HG03108 (cell line): ENCODE data around the gene EDN2.

Source experiments
- ATAC-seq: cut with Tn5 transposase; IDR thresholded peaks from one replicate; pipeline ENCODE4 v1.9.1; 2021; ENCODE audit warnings: moderate library complexity; ENCODE audit not compliant: unreplicated experiment

The EDN2 gene

DNA sequence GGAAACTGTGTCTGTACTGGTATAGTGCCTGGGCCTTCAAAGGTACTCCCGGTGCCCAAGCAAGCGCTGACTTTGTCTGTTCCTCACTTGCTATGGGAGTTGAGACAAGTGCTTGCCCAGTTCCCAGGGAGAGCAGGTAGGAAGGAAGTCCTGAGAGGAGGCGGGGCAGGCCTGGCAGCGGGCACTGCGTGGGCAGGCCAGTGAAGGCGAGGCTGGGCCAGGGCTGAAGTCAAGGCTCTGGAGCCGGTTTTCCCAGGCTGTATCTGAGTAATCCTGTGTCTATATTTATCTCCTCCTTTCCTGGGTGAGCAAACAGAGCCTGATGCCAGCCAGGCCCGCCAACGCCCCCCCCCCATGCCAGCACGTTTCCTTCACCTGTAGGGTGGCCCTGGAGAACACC lies 15.9 kb upstream of the EDN2 start:
- ATAC-seq = no peak

DNA sequence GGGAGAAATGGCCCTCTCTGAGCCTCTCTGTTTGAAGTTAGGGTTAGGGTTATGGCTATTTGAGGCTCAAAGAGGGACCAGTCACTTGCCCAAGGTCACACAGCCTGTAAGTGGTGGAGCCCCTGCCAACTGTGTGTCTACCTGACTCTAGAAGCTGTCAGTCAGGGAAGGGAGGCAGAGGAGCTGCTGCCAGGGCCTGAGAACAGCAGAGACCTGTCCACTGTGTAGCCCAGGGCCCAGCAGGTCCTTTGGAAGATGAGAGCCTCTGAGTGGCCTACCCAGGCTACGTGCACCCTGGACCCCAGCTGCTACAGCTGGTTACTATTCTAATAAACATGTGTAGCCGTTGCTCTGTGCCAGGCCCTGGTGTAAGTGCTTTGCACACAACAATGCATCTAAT lies 15.1 kb upstream of the EDN2 start:
- ATAC-seq = no peak

DNA sequence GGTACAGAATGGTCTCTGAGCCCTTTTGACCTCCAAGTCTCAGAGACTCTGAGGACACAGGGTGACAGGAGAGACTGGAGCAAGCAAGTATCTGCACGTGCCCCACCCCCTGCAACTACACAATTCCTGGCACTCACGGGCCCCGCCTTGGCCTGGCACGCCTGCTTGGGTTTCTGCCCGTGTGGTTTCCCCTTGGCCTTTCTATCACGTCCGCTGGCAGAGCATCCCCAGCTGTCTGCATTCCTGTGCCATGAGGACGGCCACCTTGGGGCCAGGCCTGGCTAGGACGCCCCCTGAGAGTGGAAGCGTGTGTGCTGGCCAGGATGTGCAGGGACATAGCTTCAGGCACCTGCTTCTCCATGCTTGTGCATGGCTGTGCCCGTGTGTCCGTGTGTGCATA lies 14.3 kb upstream of the EDN2 start:
- no peak for ATAC-seq

DNA sequence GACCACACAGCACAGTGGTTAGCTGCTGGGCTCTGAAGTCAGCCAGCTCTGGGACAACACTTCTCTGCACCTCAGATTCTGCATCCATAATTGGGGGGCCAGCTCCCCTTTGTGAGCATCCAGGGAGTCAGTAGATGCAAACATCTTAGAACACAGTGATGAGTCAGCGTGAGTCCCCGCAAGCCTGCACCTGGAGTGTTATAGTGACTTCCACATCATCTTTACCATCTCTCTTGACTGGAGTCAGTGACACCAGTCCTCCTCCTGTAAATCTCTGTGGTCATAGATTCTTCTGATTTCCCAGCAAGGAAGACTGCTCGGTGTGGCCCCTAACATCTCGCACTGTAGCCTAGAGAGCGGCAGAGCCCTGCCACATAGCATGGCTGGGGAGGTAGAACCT lies 13.9 kb upstream of the EDN2 start:
- ATAC-seq = no peak

DNA sequence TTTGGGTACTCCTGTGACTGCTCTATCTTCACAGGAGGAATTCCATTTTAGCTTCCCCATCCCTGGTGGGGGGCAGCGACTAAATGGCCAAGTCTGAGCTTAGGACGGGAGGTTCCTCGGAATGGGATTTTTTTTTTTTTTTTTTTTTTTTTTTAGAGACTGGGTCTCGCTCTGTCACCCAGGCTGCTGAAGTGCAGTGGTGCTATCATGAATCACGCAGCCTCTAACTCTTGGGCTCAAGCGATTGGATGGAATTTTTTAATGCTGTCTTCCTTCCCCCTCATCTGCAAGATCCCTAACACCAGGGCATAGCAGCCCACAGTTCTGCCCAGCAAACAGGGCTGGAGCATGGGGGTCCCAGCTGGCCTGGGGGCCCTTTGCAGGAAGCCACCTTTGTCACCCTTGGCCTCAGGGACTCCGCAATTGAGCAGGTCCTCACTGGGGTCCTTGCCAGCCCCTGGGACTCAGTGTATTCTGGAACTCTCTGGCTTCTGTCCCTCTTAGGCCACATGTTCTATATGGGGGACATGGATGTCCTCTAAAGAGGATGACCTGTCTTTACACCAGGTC lies 13.1 kb upstream of the EDN2 start:
- ATAC-seq = no peak

DNA sequence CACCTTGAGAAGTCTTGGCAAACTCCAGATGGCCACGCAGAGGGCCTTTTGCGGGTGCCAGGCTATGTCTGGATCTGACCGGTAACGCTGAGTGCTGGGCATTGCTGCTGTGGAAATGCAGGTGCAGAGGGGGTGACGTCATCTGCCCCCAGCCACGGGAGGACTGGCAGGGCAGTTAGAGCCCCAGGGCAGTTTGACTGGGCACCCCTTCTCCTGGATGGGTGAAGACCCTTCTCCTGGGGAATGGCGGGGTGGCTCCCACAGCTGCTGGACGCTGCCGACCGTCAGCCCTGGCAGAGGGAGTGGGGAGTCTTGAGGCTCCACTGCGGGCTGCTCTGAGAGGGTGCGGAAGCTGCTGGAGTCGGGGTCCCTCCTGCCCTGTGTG lies 12.6 kb upstream of the EDN2 start:
- ATAC-seq = no peak

DNA sequence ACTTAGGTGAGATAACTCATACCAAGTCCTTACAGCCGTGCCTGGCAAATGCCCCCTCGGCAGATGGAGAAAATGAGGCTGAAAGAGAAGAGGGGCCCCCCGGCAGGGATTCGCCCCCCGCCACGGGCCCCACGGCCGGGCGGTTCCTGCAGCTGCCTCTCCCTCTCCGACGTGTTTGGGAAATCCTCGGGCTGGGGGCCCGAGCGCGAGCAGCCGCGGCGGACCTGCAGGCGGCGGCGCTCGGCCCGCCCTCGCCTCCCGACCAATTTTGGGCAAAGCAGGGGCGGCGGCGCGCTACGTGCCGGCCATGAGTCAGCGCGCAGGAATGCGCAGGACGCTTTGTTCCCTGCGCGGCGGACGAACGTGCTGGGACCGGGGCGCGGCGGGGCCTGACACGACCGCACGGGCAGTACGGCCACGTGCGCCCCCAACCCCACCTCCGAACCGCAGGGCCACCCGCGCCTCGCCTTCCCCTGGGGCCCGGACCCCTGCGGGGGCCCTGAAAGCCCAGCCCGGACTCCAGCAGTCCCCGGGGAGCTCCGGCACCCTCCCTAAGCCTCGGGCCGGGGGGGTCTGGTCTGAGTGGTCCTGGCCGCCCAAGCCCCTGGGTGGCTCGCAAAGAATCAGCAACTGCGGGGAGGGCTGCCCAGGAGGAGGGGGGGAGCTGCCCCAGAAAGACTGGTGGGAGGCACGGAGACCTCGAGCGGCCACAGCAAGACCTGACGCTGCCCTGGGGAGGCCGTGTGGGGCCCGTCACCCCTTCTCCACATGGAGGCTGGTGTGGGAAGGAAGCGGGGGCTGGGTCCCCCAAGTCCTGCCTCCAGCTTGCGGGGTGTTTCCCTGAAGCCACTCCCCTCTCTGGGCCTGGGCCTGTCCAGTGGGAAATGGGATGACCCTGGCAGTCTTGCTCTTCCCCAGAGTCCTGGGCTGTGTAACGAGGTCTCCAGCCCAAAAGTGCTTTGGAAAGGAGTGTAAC lies 11.9 kb upstream of the EDN2 start:
- no peak for ATAC-seq

DNA sequence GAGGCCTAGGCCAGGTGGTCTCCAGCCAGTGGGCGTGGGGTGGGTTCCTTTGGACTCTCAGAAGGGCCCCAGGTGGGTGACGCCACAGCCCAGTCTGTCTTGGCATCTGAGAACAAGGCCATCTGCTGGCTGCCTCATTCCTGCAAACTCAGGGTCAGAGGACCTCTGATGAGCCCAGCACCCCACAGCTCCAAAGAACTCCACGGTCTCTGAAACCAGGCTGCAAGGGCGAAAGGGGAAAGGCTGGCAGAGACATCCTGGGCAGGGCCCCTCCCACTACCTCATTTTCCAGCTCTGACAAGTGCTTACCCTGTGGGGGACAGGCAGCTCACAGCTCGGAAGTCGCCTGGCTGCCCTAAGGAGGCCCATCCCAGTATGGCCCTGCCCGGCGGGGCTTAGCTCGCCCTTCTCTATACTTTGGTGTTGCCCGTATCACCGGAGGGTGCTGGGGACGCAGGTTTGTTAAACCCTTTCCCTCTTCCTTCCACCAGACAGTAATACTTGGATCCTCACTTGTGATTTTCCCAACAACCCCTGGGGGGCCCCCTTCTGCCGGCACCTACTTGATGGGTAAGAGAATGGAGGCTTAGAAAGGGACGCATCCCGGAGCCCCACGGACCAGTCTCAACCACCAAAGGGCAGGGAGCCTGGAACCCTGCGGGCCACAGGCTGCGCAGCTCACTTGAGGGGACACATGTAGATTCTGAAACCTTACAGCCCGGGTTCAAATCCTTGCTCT lies 10.9 kb upstream of the EDN2 start:
- no peak for ATAC-seq

DNA sequence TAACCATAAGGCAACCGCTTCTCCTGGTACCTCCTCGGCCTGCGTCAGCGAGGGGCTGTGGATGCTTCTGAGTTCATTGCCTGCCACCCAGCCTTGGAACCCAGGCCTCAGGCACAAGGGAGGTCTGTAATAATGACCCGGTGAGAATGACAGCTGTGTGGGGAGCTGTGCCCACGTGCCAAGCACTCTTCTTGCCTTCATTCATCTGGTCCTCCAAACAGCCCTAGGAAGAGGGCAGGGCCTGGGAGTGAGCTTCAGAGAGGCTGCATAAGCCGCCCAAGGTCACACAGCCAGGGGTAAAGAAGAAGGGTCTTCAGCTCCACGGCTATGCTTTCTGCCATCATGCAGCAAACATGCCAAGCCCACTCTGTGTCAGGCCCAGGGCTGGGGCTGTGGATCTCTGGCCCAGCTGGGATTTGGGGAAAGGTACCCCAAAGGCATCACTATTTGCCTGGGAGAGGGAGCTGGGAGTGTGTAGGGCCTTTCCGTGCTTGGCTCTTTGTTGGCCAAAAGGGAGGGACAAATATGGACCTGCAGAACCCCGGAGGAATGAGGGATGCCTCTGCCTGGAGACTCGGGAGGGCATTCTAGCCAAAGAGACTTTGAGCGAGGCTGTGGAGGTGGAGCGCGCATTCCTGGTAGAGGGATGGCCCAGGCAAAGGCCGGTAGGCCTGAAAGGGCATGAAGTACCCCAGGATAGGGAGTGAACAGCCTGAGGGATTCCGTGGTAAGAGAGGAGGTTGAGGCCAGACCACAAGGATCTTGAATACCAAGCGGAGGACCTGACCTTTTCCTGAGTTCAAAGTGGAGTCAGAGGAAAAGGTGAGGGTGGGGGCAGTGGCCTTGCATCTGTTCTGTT lies 10.1 kb upstream of the EDN2 start:
- ATAC-seq = no peak

DNA sequence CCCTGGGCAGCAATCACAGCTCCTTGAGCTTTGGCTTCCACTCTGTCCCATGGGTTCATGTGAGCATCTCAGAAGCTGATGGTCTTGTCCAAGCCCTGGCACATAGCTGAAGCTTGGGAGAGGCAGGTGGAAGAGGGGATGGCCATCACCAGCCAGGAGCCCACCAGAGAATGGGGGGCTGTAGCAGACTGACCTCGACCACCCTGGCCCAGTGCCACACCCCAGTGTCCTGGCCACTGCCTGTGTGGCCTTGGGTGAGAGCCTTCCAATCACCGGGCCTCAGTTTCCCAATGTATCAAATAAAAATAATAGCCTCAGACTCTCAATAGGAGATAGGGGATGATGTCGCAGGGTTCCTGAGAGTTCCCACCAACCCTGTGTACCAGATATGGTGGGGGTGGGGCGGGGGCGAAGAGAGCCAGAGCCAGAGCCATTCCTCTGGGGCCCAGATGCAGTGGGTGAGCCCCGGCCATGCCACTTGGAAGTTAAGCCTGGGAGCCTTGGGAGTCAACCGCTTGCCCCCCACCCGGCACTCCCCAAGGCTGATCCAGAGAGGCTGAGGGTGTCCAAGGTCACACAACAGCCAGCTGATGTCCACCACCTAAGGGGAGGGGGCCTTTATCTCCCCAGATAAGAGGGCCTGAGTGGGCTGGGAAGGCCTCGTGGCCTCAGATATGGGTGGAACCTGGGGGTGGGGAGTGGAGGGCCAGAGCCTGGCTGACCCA lies 9.3 kb upstream of the EDN2 start:
- no peak for ATAC-seq

DNA sequence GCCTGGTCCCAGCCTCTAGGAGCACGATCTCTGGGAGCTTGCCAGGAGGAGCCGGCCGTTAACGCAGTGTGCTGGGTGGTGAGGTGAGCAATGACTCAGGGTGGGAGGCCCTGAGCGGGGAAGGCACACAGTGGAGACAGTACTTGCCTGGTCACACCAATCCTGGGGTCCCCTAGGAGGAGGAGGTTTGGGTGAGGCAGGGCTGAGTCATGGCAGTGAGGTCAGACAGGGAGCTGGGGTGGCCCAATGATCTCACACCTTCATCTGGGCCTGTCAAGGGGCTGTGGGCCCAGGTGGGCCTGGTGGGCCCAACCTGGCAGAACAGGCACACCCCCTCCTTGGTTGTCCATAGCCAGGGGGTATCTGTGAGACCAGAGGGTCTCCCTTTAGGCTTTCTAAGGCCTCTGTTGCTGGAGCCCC lies 8.6 kb upstream of the EDN2 start:
- no peak for ATAC-seq

DNA sequence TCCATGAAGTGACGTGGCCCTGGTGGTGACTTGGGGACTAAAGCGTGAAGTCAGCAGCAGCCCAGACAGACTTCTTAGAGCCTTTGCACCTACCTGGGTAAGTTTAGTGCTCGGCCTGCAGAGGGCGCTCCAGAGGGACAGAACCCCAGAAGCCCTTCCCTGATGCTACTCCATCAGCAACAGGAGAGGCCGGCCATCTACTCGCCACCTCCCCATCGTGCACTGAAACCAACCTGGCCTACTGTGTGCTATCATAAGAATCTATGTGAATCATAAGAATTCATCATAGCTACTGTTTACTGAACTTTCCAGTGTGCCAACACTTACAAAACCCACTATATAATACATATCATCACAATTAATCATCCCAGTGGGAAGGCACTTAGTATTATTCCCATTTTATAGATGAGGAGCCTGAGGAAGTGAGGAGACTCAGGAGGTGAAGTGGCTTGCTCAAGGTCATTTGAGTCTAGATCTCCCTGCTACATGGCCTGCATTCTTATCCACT lies 7.9 kb upstream of the EDN2 start:
- no peak for ATAC-seq

DNA sequence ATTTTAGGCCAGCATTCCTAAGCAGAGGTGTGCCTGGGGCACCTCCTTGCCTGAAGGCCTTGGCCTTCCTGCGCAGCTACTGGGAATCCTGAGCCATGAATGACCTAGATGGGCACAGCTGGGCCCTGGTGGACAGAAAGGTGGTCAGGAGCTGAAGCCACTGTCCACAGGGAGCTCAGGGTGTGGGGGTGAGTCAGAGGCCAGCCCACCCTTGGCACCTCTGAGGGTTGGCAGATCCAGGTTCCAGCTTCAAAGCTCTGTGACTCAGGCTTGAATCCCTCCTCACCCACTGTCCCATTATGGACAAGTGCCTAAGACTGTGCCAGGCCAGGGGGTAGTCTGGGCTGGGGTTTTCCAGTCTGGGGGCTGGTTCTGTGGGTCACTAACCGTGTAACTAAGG lies 6.4 kb upstream of the EDN2 start:
- ATAC-seq = no peak

DNA sequence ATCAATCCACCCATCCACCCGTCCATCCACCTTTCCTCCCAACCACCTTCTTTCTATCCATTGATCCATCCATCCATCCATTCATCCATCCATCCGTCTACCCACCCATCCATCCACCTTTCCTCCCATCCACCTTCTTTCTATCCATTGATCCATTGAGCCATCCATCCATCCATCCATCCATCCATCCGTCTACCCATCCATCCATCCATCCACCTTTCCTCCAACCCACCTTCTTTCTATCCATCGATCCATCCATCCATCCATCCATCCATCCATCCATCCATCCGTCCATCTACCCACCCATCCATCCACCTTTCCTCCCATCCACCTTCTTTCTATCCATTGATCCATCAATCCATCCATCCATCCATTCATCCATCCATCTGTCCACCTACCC lies 5.1 kb upstream of the EDN2 start:
- no peak for ATAC-seq

DNA sequence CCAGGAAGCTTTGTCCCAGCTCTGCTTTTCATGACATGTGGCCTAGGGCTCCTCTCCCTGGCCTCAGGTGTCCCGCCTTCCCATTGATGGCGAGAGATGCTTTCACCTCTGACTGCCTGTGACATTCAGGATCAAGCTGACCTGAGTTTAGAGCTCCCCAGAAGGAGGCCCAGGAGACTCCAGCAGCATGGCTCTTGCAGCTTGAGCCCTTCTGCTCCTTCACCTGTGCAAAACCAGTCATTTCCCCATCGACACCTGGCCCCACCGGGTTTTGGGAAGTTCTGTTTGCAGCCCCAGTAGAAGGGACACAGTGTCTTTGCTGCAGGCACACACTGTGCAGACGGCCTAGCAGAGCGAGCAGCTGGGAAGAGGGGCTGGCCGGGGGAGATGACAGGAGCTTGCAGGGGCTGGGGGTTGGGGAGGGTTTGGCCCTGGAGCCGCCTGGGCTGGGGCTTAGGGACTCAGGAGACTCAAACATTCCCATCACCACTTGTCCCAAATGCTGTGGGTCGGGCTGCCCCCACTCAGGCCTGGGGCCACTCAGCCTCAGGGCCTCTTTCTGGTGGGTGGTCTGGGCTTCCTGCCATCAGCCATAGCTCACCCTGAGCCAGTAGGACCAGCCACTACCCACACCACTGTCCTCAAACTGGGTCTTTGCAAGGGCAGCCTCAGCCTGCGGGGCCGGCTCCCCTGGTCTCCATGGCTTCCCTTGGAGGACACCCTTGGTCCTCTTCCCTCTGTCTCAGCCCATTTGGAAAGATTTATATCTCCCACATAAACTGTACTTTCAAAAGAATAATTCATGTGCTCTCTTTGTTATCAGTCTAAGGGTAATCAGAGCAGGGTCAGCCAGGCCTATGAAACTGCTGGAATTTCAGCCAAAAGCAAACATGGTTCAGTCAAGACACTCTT lies 3.8 kb upstream of the EDN2 start:
- ATAC-seq = no peak

DNA sequence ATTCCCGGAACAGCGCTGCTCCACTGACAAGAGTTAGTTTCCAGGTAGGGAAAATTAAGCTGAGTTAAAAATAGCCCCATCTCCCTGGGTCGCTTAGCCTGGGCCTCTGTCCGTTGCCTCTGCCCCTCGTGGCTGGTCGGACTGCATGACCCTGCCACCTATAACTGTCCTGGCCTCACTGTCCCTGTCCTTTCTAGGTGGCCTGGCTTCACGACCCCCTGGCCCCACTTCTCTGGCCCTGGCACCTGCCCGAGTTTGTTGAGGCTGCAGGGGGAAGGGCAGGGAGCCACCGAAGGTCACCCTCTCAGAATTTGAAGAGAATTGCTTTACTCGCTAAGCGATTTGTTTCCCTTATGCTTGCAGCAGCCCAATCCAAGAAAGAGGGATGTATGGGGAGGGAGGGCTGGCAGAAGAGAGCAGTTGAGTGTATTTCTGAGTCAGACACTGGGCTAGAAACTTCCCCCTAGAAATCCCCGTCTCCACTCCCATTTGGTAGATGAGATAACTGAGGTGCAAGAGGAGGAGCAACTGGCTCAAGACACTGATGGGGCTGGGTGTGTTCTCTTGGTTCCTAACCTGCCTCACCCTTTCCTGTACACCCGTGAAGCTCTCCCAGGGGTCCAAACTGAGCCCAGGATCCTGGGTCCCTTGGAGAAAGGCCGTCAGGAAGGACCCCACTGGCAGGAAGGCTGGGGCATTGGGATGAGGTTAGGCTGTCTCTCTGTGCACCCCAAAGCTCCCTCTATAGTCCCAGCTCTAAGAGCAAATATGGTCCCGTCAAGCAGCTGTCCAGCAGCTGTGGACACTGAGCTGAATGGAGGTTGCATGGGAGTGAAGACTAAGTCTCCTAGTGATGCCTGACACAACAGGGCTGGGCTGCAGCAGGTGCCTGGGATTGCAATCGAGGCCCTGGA lies 2.9 kb upstream of the EDN2 start:
- ATAC-seq = no peak

DNA sequence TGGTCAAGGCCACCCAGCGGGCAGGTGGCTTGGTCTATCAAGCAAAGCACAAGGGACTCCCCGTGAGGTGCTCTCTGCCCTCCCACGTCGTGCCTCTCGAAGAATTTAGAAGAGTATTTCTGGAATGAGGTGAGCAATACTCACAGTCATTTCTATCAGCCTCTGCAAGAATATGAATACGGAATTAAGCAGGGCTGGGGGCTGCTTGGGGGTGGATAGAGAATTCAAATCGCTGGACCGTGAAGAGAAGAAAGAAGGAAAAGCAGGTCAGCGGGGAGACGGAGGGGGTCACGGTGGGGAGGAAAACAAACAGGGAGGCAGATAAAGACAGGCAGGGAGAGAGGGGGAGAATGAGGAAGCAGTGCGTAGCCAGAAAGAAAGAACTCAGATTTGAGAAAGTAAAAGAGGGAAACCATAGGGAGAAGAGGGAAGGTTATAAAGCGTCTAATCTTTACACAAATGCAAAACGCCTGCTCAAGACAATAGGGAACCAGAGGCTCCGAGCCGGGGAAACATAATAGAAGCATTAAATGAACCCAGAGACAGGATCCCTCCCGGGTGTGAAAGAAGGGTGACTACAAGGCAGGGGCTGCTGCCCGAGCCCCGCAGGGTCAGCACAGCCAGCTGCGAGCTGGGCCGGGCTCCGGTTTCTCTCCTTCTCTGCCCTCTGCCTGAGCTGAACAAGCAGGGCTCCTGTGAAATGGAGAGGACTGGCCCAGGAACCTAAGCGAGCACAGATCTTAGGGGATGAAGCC lies 2.1 kb upstream of the EDN2 start:
- ATAC-seq = no peak

DNA sequence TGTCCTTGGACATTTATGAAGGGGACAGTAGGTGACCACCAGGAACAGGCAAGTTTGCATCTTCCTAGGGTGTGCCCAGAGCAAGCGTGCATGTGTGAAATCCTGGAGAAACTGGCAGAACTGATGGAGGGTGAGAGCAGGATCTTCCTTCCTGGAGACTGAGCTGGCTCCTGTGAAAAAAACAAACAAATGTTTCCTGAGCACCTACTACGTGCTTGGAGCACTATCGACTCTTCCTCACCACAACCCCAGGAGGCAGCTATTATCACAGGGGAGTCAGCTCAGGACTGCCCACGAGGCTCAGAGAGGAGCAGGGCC lies 1.5 kb upstream of the EDN2 start:
- no peak for ATAC-seq
